ENCODE data around the gene ITPA. TPM values are rescaled to one million over a fixed set of nuclear protein-coding genes. Genes with fewer than 3 reads are reported as not detected.

ITPA gene
- total and polyA plus RNA-seq, 10 of the 15 experiments (the other 5 are each of a cell fraction or from before 2014, with no cell fraction given), result 5.5 to 124 (median 66.3) TPM

DNA sequence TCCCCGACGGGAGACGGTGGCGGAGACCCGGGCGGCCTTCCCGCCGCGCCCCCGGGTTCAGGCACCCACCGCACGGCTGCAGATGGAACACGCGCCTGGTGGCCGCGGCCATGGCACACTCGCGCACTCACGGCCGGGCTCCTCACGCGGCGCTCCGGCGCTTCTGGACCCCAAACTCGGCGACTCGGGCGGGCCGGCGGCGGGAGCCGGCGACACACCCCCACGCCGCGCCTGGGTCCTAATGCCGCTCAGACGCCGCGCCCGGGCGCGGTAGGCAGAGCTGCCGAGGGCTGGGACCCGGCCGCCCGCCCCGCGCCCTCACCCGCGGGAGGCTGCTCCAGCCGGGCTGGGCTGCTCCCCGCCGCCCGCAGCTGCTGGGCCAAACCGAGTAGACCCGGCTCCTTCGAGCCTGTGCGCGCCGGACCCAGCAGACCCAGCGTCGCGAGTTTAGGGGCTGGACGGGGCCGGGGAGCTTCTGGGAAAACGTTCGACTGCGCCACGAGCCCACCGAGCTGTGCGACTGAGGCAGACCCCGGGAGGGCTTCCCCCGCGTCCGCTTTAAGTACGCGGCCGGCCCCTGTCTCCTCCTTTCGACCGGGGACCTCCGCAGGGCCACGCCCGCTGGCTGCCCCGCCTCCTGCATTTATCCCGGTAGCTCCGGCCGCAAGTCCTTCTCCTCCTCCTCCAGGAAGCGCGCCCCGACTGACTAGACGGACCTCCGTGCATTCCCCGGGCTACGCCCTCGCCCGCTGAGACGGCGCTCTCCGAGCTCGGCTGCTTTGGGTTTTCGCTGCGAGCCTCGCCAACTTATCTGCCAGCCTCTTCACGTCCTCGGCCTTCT, 29.9 kb downstream of the ITPA start, which contains the start of gene SLC4A11:
TSS of gene SLC4A11 (minus strand) at position 165 of the 841 bp plus-strand sequence. CDS start at position 112, 53 bp downstream.
- peak; percentile 89 for ATAC-seq
- TF ChIP-seq EGR1 (IDR thresholded peaks at IDR 0.05; ENCODE audit: borderline replicate concordance in 1 of 2, low read depth in 2 of 2, low read length in 2 of 2) (0 out of 3 replicates have a peak, but pooled peaks of 1 of the 2 experiments have one; percentile 52), POLR2A (IDR thresholded peaks at IDR 0.05; ENCODE audit: low read depth, low read length) (0 out of 2 replicates have a peak, but pooled peaks have one; percentile 17), LARP7 (IDR thresholded peaks at IDR 0.05) (peak; percentile 13; the same call in 1 of the 2 replicates), ZNF687 (IDR thresholded peaks at IDR 0.05) (0 out of 2 replicates have a peak, but pooled peaks have one; percentile 27), SP1 (IDR thresholded peaks at IDR 0.05; ENCODE audit: low read depth, low read length) (peak; percentile 59), DPF2 (IDR thresholded peaks at IDR 0.05) (peak; percentile 56; the same call in 1 of the 2 replicates), YY1 (IDR thresholded peaks at IDR 0.05; ENCODE audit: low read depth, low read length) (no peak), IKZF1 (conservative IDR thresholded peaks at IDR 0.05) (peak; percentile 78), ZSCAN29 (IDR thresholded peaks at IDR 0.05) (no peak), STAT1 (conservative IDR thresholded peaks at IDR 0.05) (no peak), BHLHE40 (IDR thresholded peaks at IDR 0.05; ENCODE audit: borderline replicate concordance in 1 of 2, low read depth in 2 of 2, low read length in 1 of 2) (peak in 1 of 2 experiments; percentile 43; a peak in 2 of 4 replicates), GATAD2B (conservative IDR thresholded peaks at IDR 0.05; ENCODE audit: low read depth) (peak; percentile 42; the same call in 1 of the 2 replicates)
- TF ChIP-seq, protein P1, sequence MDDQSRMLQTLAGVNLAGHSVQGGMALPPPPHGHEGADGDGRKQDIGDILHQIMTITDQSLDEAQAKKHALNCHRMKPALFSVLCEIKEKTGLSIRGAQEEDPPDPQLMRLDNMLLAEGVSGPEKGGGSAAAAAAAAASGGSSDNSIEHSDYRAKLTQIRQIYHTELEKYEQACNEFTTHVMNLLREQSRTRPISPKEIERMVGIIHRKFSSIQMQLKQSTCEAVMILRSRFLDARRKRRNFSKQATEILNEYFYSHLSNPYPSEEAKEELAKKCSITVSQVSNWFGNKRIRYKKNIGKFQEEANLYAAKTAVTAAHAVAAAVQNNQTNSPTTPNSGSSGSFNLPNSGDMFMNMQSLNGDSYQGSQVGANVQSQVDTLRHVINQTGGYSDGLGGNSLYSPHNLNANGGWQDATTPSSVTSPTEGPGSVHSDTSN (IDR thresholded peaks at IDR 0.05; ENCODE audit: insufficient replicate concordance, low read depth, low read length), result no peak
- Histone ChIP-seq H4K20me1 (ENCODE audit: control insufficient read depth, insufficient read depth) (no peaks in the 10 kb centered on the region), H3K79me2 (ENCODE audit: control insufficient read depth, insufficient read depth, low read length) (no peaks in the 10 kb centered on the region), H3K4me2 (ENCODE audit: control insufficient read depth, insufficient read depth) (peak within 1 kb of the TSS; percentile 83), H3K9ac (ENCODE audit: control insufficient read depth, insufficient read depth, low read length) (no peak within 1 kb of the TSS; the same call in 1 of the 2 replicates), H3K4me3 (peak within 1 kb of the TSS; percentile 75), H3K9me3 (replicated peaks; ENCODE audit: control insufficient read depth, insufficient read depth, low read length) (no peaks in the 10 kb centered on the region), H3K4me1 (ENCODE audit: control insufficient read depth, insufficient read depth, low read length) (peaks cover 7% of the 10 kb centered on the region), H3K27me3 (replicated peaks in 1 of 2; ENCODE audit: control insufficient read depth in 2 of 2, insufficient read depth in 2 of 2, low read length in 1 of 2) (peaks cover 6 to 19% of the 10 kb centered on the region in 2 experiments), H3K36me3 (ENCODE audit: control insufficient read depth in 2 of 2, insufficient read depth in 2 of 2, low read length in 1 of 2) (no peaks in the 10 kb centered on the region), H2AFZ (ENCODE audit: control insufficient read depth, low read depth, low read length) (peak within 1 kb of the TSS; percentile 87), H3K27ac (ENCODE audit: control insufficient read depth, insufficient read depth) (no peak within 1 kb of the TSS)
- CTCF ChIA-PET, result interaction anchor here (1.0 kb wide), 1 partner anchor 20 kb away, joined by 3 read pairs; no protein-coding TSS in a partner anchor
- POLR2A ChIA-PET, result no interaction called here
- no TSS peak for BruUV-seq (replicated peaks)
- DNase-seq (ENCODE audit: low read depth, low spot score), result no peak
- WGBS (ENCODE audit: insufficient coverage, insufficient replicate concordance, low lambda C conversion rate, missing lambda C conversion rate), result 12% methylated on average over 85 of the region's 107 CpGs
- FAIRE-seq, result no peak
- intact Hi-C loops (cut with micrococcal nuclease; ENCODE audit: unreplicated experiment) (no loop called here), in situ Hi-C loops (cut with MboI) (no loop called here)
- SMC1A ChIA-PET (ENCODE audit: uncharacterized antibody, unreplicated experiment), result interaction anchor here (0.5 to 0.9 kb wide), 2 partner anchors 20 to 82 kb away, joined by 3 read pairs; no protein-coding TSS in a partner anchor
- RAD21 ChIA-PET (ENCODE audit: unreplicated experiment), result no interaction called here
